ENCODE data around the gene PSMD1.
"Not testable (repeated sequence)": the region's sequence is repeated elsewhere in the genome, so short reads cannot be mapped to it uniquely, and the experiment has no call there.

PSMD1 gene

DNA sequence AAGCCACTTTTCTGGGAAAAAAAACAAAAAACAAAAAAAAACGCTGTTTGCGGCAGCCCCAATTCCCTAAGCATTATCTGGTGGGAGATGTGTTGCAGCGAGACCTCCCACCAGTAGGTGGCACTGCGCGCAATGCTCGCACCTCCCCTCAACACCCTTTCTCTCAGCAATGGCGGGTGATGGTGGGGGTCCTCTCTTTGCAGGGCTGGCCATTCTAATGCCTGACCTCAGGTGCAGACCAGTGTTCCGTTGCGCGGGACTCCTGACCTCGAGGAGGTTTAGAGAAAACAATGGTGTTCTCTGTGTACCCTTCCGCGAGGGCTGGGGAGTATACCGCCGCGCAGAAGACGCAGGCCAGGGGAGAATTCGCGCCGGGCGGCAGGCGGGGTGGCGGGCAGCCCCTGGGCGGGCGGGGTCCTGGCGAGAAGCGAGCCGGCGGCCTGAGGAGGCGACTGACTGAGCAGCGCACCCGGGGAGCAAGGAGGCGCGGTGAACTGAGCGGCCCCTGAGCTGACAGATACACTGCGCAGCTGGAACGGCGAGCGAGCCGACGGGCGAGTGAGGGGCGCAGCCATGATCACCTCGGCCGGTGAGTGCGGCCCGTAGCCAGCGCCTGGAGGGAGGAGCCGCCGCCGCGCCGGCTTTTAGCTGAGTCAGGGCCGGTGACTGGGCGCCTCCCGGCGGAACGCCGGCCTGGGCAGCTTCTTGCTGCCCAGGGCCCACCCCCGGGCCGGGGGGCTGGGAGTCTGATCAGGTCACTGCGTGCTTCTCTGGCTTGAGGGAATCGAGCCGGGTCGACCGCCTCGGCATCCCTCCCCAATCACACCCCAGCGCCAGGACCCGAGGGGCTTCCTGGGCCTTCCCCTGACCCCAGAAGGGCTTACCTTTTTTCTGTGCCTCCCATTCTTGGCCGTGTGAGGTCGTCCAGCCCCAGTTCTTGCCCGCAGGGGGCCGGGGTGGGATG, at the start of gene PSMD1:
Gene PSMD1 (plus strand): TSS at position 415 of the 964 bp plus-strand sequence. CDS start 159 bp downstream, at position 574.
- peak; percentile 96 for DNase-seq

DNA sequence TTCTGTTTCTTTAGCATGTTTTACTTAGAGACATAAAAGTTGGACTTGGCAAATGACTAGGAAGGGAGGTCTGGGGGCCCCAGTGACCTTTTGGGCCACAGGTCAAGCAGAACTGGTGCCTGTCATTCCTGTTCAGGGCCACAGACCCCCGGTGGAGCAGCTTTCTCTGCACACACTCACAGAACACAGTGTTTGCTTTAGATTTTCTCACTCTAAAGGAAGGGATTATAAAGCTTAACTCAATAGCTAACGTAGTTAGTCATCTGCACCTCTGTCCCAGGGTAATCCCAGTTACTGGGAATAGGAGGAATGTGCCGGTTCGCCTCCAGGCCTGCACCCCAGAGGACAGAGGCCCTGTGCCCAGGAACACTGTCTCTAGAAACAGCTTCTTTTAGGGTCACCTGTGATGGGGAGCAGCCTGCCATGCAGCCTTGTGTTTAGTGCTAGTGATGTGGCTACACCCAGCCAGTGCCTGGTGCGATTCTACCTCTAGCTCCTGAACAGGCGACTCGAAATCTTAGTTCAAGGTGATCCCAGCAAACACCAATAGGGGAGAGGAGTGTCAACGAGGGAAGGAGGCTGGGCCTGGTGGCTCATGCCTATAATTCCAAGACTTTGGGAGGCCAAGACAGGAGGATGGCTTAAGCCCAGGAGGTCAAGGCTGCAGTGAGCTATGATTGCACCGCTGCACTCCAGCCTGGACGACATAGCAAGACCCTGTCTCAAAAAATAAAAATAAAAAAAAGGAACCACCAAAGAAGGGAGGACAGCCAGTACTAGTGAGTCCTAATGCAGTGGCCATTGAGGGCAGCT, 49.2 kb upstream of the PSMD1 start:
- DNase-seq: no peak

GRCh38 chr2:231008131-231008530, 48.5 kb upstream of the PSMD1 start:
- DNase-seq: no peak

GRCh38 chr2:231009236-231009919, 47.3 kb upstream of the PSMD1 start:
- DNase-seq: no peak

DNA sequence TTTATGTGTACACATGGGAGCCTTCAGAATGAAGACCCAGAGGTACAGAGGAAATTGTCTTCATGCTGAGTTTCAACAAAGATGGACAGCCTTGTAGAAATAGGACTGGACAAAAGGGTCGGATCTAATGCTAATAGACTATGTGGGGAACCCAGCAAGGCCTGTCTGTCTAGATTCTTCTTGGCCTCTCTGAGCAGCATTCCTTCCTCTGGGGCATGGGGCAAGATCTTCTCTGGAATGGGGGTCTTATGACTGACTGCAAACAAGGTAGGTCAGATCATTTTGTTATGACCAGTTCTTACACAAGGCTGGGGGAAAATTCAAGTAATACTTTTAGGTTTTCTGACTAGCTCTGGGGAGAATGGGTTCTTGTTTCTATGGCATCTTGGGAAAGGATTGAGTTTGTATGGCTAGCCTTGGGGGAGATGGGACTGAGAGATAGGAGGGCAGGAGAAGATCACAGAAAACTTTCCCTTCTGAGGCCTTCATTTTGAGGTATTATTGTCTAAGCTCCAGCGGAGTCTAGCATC, 46.4 kb upstream of the PSMD1 start:
- DNase-seq: no peak

- no peak for DNase-seq
Observed at GRCh38 chr2:231011526-231011925, 45.1 kb upstream of the PSMD1 start.

GRCh38 chr2:231012463-231012862, 44.2 kb upstream of the PSMD1 start:
- DNase-seq: no peak

DNA sequence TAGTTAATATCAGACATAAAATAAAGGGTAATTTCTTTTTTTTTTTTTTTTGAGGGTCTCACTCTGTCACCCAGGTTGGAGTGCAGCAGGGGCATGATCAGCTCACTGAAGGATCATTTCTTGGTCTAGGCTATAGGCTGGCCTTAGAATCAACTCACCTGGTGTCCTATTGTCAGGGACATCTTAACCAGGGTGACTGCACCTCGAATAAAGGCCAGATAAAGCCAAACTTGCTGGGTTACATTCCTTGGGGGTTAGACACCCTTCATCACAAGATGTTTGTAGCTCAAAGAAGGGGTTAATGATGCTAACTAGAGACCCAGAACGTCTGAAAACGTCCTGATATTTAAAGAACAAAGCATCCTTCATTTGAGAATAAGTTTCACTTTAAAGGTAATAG, 42.8 kb upstream of the PSMD1 start:
- no peak for DNase-seq

- DNase-seq: no peak
Observed at GRCh38 chr2:231015478-231015877, 41.2 kb upstream of the PSMD1 start.

GRCh38 chr2:231015926-231016325, 40.7 kb upstream of the PSMD1 start:
- no peak for DNase-seq

- no peak for DNase-seq
Observed at GRCh38 chr2:231016566-231017230, 40.0 kb upstream of the PSMD1 start.

DNA sequence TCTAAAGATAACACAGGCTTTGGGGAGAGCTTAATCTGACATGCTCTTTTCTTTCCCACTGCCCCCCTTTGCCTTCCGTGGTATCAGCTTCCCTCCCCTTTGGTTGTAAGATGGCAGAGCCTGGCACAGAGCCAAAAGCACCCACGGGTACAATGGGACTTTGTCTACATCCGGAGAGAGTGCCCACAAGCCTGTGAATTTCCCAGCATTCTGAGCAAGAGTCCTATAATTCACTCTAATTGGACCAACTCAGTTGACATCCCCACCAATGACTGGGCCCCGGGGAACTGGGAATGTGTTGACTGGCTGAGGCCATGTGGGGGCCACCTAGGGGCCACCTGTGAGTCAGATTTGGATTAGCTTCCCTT, 39.5 kb upstream of the PSMD1 start:
- DNase-seq: no peak

DNA sequence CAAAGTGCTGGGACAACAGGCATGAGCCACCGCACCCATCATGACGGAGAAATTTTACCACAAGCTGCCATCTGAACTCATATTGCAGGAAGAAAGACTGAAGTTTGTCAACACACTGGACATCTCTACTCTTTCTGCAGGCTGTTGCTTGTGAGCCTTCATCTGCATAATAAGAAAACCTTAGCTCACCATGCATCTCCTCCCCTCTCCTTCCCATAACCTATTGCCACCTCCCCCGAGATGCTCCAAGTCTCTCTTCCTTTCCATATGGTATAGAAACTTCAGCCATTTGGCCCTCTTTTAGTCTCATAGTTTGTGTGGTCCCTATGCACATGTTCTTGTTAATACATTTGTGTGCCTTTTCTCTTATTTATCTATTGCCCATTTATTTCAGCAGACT, 38.5 kb upstream of the PSMD1 start:
- DNase-seq: no peak

GRCh38 chr2:231025059-231025458, 31.6 kb upstream of the PSMD1 start:
- not testable (repeated sequence) for DNase-seq

DNA sequence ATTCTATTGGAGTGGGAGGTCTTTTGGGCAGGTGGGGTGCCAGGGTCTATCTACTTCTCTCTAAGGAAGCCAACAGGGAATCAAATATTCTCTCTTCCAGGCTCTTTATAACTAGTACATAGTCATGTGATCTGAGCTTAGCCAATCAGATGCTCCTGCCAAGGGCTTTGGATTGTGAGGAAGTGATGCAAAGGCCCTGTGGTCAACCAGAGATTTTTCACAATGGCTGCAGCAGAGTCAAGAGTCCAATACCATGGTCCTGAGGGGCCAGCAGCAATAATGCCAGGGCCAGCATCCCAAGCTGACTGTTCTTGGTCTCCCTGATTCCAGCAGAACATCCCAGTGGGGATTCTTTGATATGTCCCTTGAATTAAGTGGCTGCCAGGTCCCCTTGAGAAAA, 27.8 kb upstream of the PSMD1 start:
- DNase-seq: no peak

DNA sequence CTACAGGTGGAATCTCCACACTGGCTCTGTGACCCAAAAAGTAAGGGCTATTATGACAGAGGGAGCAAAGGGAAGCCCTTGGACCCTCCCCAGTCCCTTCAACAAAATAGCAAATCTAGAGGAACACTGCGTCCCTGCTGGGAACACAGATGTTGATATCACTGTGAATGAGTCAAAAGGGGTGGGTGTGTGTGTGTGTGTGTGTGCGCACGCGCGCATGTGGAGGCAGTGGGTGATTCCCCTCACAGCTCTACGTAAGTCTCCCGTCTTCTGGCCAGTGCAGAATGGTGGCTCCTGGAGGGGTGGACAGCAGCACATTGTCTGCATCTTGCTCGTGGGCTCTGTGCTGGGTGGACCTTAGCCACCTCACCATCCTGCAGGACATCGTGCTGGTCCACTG, 27.1 kb upstream of the PSMD1 start:
- no peak for DNase-seq

DNA sequence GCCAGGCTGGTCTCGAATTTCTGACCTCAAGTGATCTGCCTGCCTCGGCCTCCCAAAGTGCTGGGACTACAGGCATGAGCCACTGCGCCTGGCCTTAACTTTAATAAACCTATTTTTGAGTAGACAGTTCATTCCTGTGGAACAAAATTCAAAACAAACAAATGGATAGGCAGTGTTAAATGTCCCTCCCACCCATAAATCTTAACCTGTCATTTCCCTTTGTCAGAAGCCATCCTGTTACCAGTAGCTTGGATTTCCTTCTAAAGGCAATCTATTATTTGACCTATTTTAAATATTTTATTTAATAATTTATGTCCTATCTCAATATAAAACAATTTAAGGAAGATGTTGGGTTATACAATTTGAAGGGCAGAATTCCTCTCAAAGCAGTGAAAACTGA, 25.9 kb upstream of the PSMD1 start:
- DNase-seq: no peak

- no peak for DNase-seq
Observed at GRCh38 chr2:231032575-231033140, 24.0 kb upstream of the PSMD1 start.

DNA sequence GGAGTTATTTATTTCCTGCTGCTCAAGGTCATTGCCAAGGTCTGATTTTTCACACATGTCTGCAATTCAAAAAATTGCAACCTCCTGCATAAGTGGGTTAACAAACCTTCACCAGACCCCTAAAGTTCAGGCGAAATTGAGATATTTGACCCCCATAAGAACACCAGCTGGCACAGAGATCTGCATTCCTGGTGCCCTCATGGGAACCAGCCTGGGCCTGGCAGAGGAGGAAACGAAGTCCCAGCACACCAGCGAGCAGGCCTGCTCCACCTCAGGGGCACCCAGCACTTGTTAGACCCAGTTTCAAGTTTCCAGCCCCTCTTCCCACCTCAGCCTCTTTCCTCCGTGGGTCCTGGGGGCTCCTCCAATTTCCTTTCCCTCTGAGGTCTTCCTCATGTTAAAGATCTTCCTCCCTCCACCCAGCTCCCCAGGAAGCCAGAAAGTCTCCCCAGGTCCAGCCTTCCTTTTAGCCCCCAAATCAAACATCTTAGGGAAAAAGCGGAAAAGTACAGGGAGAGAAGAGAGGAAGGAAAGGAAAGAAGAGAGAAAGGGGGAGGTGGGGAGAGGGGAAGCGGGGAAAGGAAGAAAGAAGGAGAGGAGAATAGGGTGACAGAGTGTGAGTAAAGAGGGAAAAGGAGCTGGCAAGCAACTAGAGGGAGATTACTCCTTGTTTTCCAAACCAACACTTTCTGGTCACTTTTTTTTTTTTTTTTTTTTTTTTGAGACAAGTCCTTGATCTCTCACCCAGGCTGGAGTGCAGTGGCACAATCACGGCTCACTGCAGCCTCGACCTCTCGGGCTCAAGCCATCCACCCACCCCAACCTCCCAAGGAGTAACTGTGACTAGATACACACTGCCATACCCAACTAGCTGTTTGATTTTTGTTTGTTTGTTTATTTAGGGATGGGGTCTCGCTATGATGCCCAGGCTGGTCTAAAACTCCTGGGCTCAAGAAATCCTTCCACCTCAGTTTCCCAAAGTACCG, 23.2 kb upstream of the PSMD1 start:
- no peak for DNase-seq

GRCh38 chr2:231034291-231034882, 22.3 kb upstream of the PSMD1 start:
- DNase-seq: no peak

Data from CD4-positive, alpha-beta T cell treated with Interleukin-17A for 1 hour (primary cell).